GM23338 (cell line): Measurements from ENCODE around the gene WFS1.

Experiments
- CTCF ChIP-seq, 2 experiments: fragments of 200-600 bp in 1 of 2; sonication (generic) in 1 of 2; conservative IDR thresholded peaks; 2 replicates each; pipeline versions ENCODE4 v1.5.1 to v1.6.1; 2016 to 2017; ENCODE audit warnings: antibody characterized with exemption in 2 of 2, low read depth in 2 of 2, mild to moderate bottlenecking in 2 of 2, moderate library complexity in 1 of 2
- EZH2 ChIP-seq: fragments of 200-600 bp; sonication (generic); IDR thresholded peaks from one replicate; pipeline ENCODE4 v1.8.0; 2017; ENCODE audit warnings: antibody characterized with exemption, mild to moderate bottlenecking, low read depth; ENCODE audit not compliant: unreplicated experiment
- POLR2AphosphoS5 ChIP-seq: IDR thresholded peaks from 2 replicates; pipeline ENCODE4 v1.6.1; 2016; ENCODE audit warnings: antibody characterized with exemption, low read depth

- TF ChIP-seq CTCF (conservative IDR thresholded peaks at IDR 0.05; ENCODE audit: low read depth in 2 of 2) (no peak), EZH2 (no peak), POLR2AphosphoS5 (no peak)
These were observed 42.1 kb upstream of the WFS1 start for GRCh38 chr4:6227412-6228157.
